GM12873 (cell line): ENCODE measurements around the gene ASB7.

Experiments
- CTCF ChIP-seq: IDR thresholded peaks from 2 replicates; pipeline ENCODE4 v1.5.1; 2012; ENCODE audit warnings: low read depth, mild to moderate bottlenecking, moderate library complexity, low read length, control low read depth; ENCODE audit not compliant: insufficient read depth; ENCODE audit errors: missing control alignments

The ASB7 gene

DNA sequence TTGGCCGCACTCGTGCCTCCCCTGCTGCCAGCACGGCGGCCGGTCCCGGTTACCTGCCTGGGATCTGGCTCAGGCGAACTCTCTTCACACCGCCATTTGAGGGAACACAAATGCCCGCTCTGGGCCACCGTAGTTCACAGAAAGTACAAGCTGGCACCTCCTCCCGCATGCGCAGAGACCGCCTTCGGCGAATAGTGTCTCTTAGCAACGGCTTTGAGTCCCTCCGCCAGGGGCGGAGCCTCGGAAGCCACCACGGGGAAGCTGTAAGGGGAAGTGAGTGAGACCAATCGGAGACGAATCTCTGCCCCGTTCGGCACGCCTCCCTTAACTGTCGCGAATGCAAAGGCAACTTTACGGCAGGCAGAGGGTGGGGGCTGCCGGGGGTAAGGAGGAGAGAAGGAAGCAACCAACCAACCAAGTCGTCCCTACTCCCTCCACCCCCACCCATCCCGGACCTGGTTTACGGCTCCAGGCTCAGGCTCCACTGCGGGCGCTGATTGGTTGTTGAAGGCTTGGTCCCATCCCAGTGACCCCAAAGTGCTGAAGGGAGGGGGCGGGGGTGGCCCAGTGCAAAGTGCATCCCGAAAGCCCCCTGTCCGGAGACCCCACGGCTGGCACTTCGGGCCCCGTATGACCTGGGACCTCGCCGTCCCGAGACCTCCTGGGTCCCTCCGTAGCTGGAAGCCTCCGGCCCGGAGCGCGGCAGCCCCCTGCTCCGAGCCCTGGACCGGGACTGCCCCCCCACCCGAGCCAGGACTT is at the start of gene ASB7, which contains the start of gene LINS1:
ASB7 (plus strand) TSS at position 526 of the 759 bp plus-strand sequence. CDS start 9,628 bp downstream, outside the sequence.
LINS1 (minus strand) TSS at position 121 of the 759 bp plus-strand sequence. CDS start 21,342 bp downstream, outside the sequence.
- no peak for TF ChIP-seq CTCF

GRCh38 chr15:100553468-100553867 is 48.9 kb upstream of the ASB7 start:
- TF ChIP-seq CTCF, result no peak

GRCh38 chr15:100558771-100559254 is 43.6 kb upstream of the ASB7 start:
- TF ChIP-seq CTCF, result no peak

GRCh38 chr15:100559330-100559729 is 43.1 kb upstream of the ASB7 start:
- no peak for TF ChIP-seq CTCF

- no peak for TF ChIP-seq CTCF
Measured at GRCh38 chr15:100560323-100560722, 42.1 kb upstream of the ASB7 start.

- TF ChIP-seq CTCF, result no peak
Measured at GRCh38 chr15:100565591-100565990, 36.8 kb upstream of the ASB7 start.

DNA sequence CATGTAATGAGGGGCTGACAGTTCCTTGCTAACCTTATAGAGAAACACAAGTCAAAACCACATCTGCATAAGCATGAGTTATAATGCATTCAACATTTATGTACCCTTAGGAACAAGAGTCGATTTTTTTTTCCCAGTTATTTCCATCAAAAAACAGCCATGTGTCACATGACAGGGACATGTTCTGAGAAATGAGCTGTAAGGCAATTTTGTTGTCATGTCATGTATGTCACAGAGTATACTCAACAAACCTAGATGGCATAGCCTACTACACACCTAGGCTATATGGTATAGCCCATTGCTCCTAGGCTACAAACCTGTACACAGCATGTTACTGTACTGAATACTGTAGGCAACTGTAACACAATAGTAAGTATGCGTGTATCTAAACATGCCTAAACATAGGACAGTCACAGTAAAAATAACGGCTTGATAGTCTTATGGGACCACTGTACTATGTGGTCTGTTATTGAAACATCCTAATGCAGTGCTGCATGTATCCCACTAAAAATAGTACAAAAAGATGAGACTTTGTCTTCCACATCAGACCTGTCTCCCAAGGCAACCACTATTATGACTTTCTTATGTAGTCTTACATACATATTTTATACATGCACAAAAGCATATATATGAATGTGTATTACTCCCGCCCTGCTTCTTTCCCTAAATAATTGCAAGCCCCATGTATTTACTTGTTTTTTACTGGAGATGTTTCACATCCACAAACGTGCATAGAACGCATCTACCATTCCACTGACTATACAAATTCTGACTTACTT is 35.4 kb upstream of the ASB7 start:
- TF ChIP-seq CTCF, result no peak
